Keratinocyte (primary cell): ENCODE measurements around the gene CEBPZOS. TPM values are rescaled to one million over a fixed set of nuclear protein-coding genes. Genes with fewer than 3 reads are reported as not detected.
A peak's percentile ranks its signal among the peaks of the same experiment; 100 is the strongest.

Source experiments
- DNase-seq: peaks from one replicate; pipeline ENCODE4 v3.0.0-alpha.2; 2011; ENCODE audit warnings: low read depth, missing footprints, low spot score
- FAIRE-seq: peaks from 2 replicates; lab custom pipeline; 2011; peaks lifted over from hg19 to GRCh38; lab: Jason Lieb, UNC
- H2AFZ ChIP-seq: 2 replicates; pipeline ENCODE4 v1.6.0; 2012; ENCODE audit warnings: low read length, control low read depth, inconsistent platforms; ENCODE audit not compliant: control insufficient read depth
- H3K27ac ChIP-seq: 2 replicates; pipeline ENCODE4 v1.5.1; 2011; ENCODE audit warnings: low read length; ENCODE audit not compliant: control insufficient read depth, insufficient read depth
- H3K27me3 ChIP-seq: 3 replicates; pipeline ENCODE4 v1.6.0; 2011; ENCODE audit warnings: low read length; ENCODE audit not compliant: control insufficient read depth, insufficient read depth; ENCODE audit errors: extremely low read depth
- H3K36me3 ChIP-seq, 2 experiments: 2 replicates in 1 of 2; 3 replicates in 1 of 2; pipeline ENCODE4 v1.5.1; 2011; ENCODE audit warnings: low read length in 2 of 2, mild to moderate bottlenecking in 1 of 2; ENCODE audit not compliant: control insufficient read depth in 2 of 2, insufficient read depth in 2 of 2; ENCODE audit errors: extremely low read depth in 1 of 2
- H3K4me1 ChIP-seq: 3 replicates; pipeline ENCODE4 v1.5.1; 2011; ENCODE audit warnings: low read length; ENCODE audit not compliant: control insufficient read depth, insufficient read depth; ENCODE audit errors: extremely low read depth
- H3K4me2 ChIP-seq: 3 replicates; pipeline ENCODE4 v1.6.0; 2011; ENCODE audit warnings: low read depth, low read length; ENCODE audit not compliant: control insufficient read depth, insufficient read depth; ENCODE audit errors: extremely low read depth
- H3K4me3 ChIP-seq, 3 experiments: fragments of 200-600 bp in 1 of 3; sonication (generic) in 1 of 3; 2 replicates in 2 of 3; 3 replicates in 1 of 3; pipeline ENCODE4 v1.5.1; 2011 to 2016; ENCODE audit warnings: low read length in 3 of 3, mild to moderate bottlenecking in 3 of 3, control low read depth in 2 of 3, inconsistent platforms in 1 of 3, low read depth in 1 of 3, mixed read lengths in 1 of 3, mixed run types in 1 of 3, moderate library complexity in 1 of 3; ENCODE audit not compliant: control insufficient read depth in 2 of 3, insufficient read depth in 2 of 3; ENCODE audit errors: extremely low read depth in 1 of 3
- H3K79me2 ChIP-seq: 2 replicates; pipeline ENCODE4 v1.6.0; 2012; ENCODE audit warnings: low read length; ENCODE audit not compliant: control insufficient read depth, insufficient read depth
- H3K9ac ChIP-seq: 3 replicates; pipeline ENCODE4 v1.6.0; 2011; ENCODE audit warnings: low read length; ENCODE audit not compliant: control insufficient read depth, insufficient read depth; ENCODE audit errors: extremely low read depth
- H3K9me1 ChIP-seq: 3 replicates; pipeline ENCODE4 v1.6.0; 2011; ENCODE audit warnings: low read length; ENCODE audit not compliant: control insufficient read depth, insufficient read depth; ENCODE audit errors: extremely low read depth
- H3K9me3 ChIP-seq: 2 replicates; pipeline ENCODE4 v1.5.1; 2012; ENCODE audit warnings: low read depth, low read length; ENCODE audit not compliant: control insufficient read depth
- H4K20me1 ChIP-seq: 3 replicates; pipeline ENCODE4 v1.6.0; 2011; ENCODE audit warnings: low read length; ENCODE audit not compliant: control insufficient read depth, insufficient read depth; ENCODE audit errors: extremely low read depth
- EZH2 ChIP-seq: IDR thresholded peaks from one replicate; pipeline ENCODE4 v1.6.1; 2012; ENCODE audit warnings: inconsistent platforms, mild to moderate bottlenecking, low read length, moderate library complexity
- dilution Hi-C: fragments of 300-500 bp; cut with MboI; formaldehyde crosslinking; loops from one replicate; pipeline ENCODE4 v1.7.0; 2020; ENCODE audit warnings: low sequenced_read_pairs; ENCODE audit not compliant: extremely low pct_ligation_motif_present
- polyA plus RNA-seq, 5 experiments: library from polyadenylated mRNA; depleted of rRNA in 3 of 5; stranded (reverse) in 3 of 5; stranded (forward) in 1 of 5; unstranded in 1 of 5; fragments of >200 nt; gene quantifications; 1 replicate in 1 of 5; 2 replicates in 3 of 5; 3 replicates in 1 of 5; pipeline versions ENCODE4 v1.2.1 to v1.2.3, GENCODE V29; 2011 to 2012; ENCODE audit warnings: missing spikeins in 2 of 5, low read depth in 1 of 5, low replicate concordance in 1 of 5
- TF ChIP-seq, protein P1 (sequence below), 3 experiments: IDR thresholded peaks in 1 of 3; conservative IDR thresholded peaks in 1 of 3; optimal IDR thresholded peaks in 1 of 3; 2 replicates in 2 of 3; 3 replicates in 1 of 3; pipeline versions ENCODE3 to v1.5.1; 2011; ENCODE audit warnings: low read length in 3 of 3, mild to moderate bottlenecking in 3 of 3, moderate library complexity in 2 of 3, control low read depth in 1 of 3, inconsistent platforms in 1 of 3; ENCODE audit not compliant: insufficient read depth in 2 of 3; ENCODE audit errors: extremely low read depth in 1 of 3

Gene CEBPZOS
- polyA plus RNA-seq, 1 donor (not counting 4 experiments of a cell fraction or from before 2014, with no cell fraction given), result 42.9 TPM

GRCh38 chr2:37167636-37168180, 28.6 kb upstream of the CEBPZOS start:
- dilution Hi-C loops, result no loop called here
- Histone ChIP-seq H3K27me3 (no peaks in the 10 kb centered on the region), H3K27ac (peak overlapping the region; percentile 0), H3K79me2 (no peaks in the 10 kb centered on the region), H3K36me3 (no peaks in the 10 kb centered on the region), H3K4me1 (peaks cover 5% of the 10 kb centered on the region), H2AFZ (peak overlapping the region; percentile 90), H3K9me1 (no peaks in the 10 kb centered on the region), H4K20me1 (no peaks in the 10 kb centered on the region), H3K9ac (no peak overlapping the region), H3K9me3 (no peaks in the 10 kb centered on the region), H3K4me2 (no peak overlapping the region), H3K4me3 (no peak overlapping the region)
- no peak for FAIRE-seq
- no peak for DNase-seq
- TF ChIP-seq, protein P1, sequence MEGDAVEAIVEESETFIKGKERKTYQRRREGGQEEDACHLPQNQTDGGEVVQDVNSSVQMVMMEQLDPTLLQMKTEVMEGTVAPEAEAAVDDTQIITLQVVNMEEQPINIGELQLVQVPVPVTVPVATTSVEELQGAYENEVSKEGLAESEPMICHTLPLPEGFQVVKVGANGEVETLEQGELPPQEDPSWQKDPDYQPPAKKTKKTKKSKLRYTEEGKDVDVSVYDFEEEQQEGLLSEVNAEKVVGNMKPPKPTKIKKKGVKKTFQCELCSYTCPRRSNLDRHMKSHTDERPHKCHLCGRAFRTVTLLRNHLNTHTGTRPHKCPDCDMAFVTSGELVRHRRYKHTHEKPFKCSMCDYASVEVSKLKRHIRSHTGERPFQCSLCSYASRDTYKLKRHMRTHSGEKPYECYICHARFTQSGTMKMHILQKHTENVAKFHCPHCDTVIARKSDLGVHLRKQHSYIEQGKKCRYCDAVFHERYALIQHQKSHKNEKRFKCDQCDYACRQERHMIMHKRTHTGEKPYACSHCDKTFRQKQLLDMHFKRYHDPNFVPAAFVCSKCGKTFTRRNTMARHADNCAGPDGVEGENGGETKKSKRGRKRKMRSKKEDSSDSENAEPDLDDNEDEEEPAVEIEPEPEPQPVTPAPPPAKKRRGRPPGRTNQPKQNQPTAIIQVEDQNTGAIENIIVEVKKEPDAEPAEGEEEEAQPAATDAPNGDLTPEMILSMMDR (optimal IDR thresholded peaks at IDR 0.05 in 1 of 3, IDR thresholded peaks at IDR 0.05 in 1 of 3, conservative IDR thresholded peaks at IDR 0.05 in 1 of 3; ENCODE audit: extremely low read depth in 1 of 3, insufficient read depth in 2 of 3, low read length in 3 of 3), result no peak
- no peak for TF ChIP-seq EZH2

DNA sequence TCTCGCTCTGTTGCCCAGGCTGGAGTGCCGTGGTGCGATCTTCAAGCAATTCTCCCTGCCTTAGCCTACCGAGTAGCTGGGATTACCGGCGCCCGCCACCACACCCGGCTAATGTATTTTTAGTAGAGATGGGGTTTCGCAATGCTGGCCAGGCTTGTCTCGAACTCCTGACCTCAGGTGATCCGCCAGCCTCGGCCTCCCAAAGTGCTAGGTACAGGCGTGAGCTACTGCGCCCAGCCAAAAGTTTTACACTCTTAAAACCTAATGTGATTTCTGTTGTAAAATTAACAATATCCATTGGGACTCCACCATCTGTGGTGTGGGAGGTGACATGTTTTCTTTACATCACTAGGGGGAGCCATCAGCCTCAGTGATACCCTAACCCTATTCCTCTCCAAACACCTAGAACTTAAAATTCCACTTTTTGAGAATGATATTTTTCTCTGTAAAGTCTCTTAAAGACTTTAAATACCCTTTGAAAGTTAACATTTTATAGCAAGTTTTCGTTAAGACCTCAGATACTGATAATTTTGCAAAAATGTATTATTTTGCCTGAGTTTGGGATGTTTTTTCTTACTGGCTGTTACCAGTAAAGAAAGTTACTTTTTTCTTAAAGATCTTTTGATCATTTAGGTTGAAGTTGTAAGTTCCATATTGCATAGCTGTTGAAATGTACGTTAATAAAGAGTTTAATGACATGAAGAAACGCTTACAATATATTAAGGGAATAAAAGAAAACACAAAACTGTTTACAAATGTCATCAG, 27.9 kb upstream of the CEBPZOS start:
- Histone ChIP-seq H4K20me1 (no peaks in the 10 kb centered on the region), H3K4me2 (peak overlapping the region; percentile 27), H3K9me1 (no peaks in the 10 kb centered on the region), H3K9me3 (no peaks in the 10 kb centered on the region), H3K27me3 (no peaks in the 10 kb centered on the region), H2AFZ (peak overlapping the region; percentile 90), H3K9ac (peak overlapping the region; percentile 33), H3K79me2 (no peaks in the 10 kb centered on the region), H3K27ac (peak overlapping the region; percentile 0), H3K36me3 (no peaks in the 10 kb centered on the region), H3K4me1 (peaks cover 5% of the 10 kb centered on the region), H3K4me3 (peak overlapping the region in 1 of 3 experiments; percentile 20)
- no peak for DNase-seq
- dilution Hi-C loops, result no loop called here
- TF ChIP-seq, protein P1 (optimal IDR thresholded peaks at IDR 0.05 in 1 of 3, IDR thresholded peaks at IDR 0.05 in 1 of 3, conservative IDR thresholded peaks at IDR 0.05 in 1 of 3; ENCODE audit: extremely low read depth in 1 of 3, insufficient read depth in 2 of 3, low read length in 3 of 3), result peak; percentile 68 to 72 (median 69)
- no peak for TF ChIP-seq EZH2
- peak; percentile 75 for FAIRE-seq
